ENCODE data around the gene EEF1A1.

Gene EEF1A1

DNA sequence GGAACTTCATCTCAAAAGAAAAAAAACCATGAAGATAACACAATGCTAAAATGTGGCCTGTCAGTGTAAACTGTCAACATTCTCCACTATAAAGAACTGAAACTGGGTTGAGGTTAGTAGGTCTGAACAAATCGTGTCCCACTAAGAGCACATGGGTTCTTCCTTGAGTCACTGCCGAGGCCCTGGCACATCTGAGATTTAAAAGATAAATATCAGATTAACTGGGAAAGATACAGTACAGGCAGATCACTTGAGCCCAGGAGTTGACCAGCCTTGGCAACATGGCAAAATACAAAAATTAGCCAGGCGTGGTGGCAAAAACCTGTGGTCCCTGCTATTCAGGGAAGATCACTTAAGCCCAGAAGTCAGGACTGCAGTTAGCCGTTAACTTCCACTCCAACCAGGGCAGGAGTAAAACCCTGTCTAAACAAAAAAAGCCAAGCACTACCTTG lies 5.6 kb downstream of the EEF1A1 start:
- Histone ChIP-seq H3K23ac (ENCODE audit: low read depth, low read length, poor library complexity) (no peak overlapping the region), H3K4me3 (ENCODE audit: low read length in 2 of 2) (no peak overlapping the region), H3K4me1 (ENCODE audit: control insufficient read depth in 2 of 2, insufficient read depth in 1 of 2, low read depth in 1 of 2, low read length in 2 of 2) (peaks cover 6 to 9% of the 10 kb centered on the region in 2 donors), H4K91ac (ENCODE audit: low read depth, low read length, poor library complexity) (no peak overlapping the region), H3K9ac (ENCODE audit: low read depth, low read length, poor library complexity) (no peak overlapping the region), H3K4ac (ENCODE audit: low read length) (no peak overlapping the region), H3K27ac (replicated peaks; ENCODE audit: low read length) (peak overlapping the region; percentile 13), H2BK12ac (ENCODE audit: low read length) (no peak overlapping the region), H2BK5ac (ENCODE audit: low read length) (no peak overlapping the region), H3K4me2 (ENCODE audit: insufficient read depth, low read length, poor library complexity, severe bottlenecking) (no peak overlapping the region), H2AFZ (ENCODE audit: low read length) (no peak overlapping the region), H2AK5ac (ENCODE audit: low read depth, low read length) (no peak overlapping the region), H3K9me3 (replicated peaks in 1 of 2; ENCODE audit: control insufficient read depth in 2 of 2, insufficient read depth in 1 of 2, low read depth in 1 of 2, low read length in 2 of 2) (no peaks in the 10 kb centered on the region), H2BK120ac (ENCODE audit: low read depth, low read length) (no peak overlapping the region), H2BK15ac (ENCODE audit: low read length) (no peak overlapping the region), H3K18ac (ENCODE audit: low read length) (no peak overlapping the region), H4K8ac (ENCODE audit: low read depth, low read length) (no peak overlapping the region), H3K27me3 (ENCODE audit: control insufficient read depth in 3 of 3, insufficient read depth in 3 of 3, low read depth in 1 of 3, low read length in 3 of 3) (no peaks in the 10 kb centered on the region), H3K79me1 (ENCODE audit: low read depth, low read length) (peaks cover 3% of the 10 kb centered on the region), H3K14ac (ENCODE audit: low read length) (no peak overlapping the region), H3K36me3 (replicated peaks in 1 of 2; ENCODE audit: control insufficient read depth in 2 of 2, insufficient read depth in 2 of 2, low read length in 2 of 2) (peaks cover 24 to 65% of the 10 kb centered on the region in 2 donors)
- WGBS, 2 donors (ENCODE audit: extremely low coverage in 2 of 2, insufficient read length in 2 of 2, insufficient replicate concordance in 1 of 2) = no CpG with 5 or more reads among the region's 4 CpGs
- DNase-seq (ENCODE audit: low spot score) = no peak

DNA sequence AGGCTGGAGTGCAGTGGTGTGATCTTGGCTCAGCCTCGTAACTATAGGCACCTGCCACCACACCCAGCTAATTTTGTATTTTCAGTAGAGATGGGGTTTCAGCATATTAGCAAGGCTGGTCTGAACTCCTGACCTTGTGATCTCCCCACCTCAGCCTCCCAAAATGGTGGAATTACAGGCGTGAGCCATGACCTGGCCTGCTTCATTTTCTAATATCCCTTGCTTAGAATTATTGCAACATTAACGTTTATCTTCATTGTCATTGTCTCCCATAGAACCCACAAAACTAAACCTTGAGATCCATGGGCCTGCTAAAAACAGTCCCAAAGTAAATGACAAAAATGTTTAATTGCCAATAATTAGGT lies 6.1 kb downstream of the EEF1A1 start:
- no peak for DNase-seq (ENCODE audit: low spot score)
- no peak overlapping the region for H3K27ac ChIP-seq (replicated peaks; ENCODE audit: low read length)
- H2AK5ac ChIP-seq (ENCODE audit: low read depth, low read length) = no peak overlapping the region

DNA sequence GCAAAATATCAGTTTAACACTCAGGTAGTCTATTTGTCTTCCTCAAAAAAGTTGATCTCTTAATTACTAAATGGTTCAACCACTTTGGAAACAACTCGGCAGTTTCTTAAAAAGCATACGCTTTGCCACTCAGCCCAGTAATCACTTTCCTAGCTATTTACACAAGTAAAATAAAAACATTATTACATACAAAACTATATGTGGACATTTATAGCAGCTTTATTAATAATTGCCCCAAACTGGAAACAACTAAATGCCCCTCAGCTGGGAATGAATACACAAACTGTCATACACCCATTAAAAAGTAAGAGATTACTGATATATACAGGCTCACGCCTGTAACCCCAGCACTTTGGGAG lies 7.4 kb downstream of the EEF1A1 start:
- Histone ChIP-seq H3K27ac (replicated peaks; ENCODE audit: low read length) (no peak overlapping the region), H3K18ac (ENCODE audit: low read length) (no peak overlapping the region)
- WGBS, 2 donors (ENCODE audit: extremely low coverage in 2 of 2, insufficient read length in 2 of 2, insufficient replicate concordance in 1 of 2) = no CpG with 5 or more reads among the region's 3 CpGs

More for the DNA sequence above, 6.1 kb downstream of the EEF1A1 start:
- H4K8ac ChIP-seq (ENCODE audit: low read depth, low read length) = no peak overlapping the region
- no peak overlapping the region for H3K4ac ChIP-seq (ENCODE audit: low read length)
- H3K27me3 ChIP-seq (ENCODE audit: control insufficient read depth in 3 of 3, insufficient read depth in 3 of 3, low read depth in 1 of 3, low read length in 3 of 3) = no peaks in the 10 kb centered on the region
- H2BK120ac ChIP-seq (ENCODE audit: low read depth, low read length) = no peak overlapping the region
- H3K4me3 ChIP-seq (ENCODE audit: low read length in 2 of 2) = no peak overlapping the region
- peaks cover 20 to 60% of the 10 kb centered on the region in 2 donors for H3K36me3 ChIP-seq (replicated peaks in 1 of 2; ENCODE audit: control insufficient read depth in 2 of 2, insufficient read depth in 2 of 2, low read length in 2 of 2)
- no peak overlapping the region for H2AFZ ChIP-seq (ENCODE audit: low read length)
- H3K9me3 ChIP-seq (replicated peaks in 1 of 2; ENCODE audit: control insufficient read depth in 2 of 2, insufficient read depth in 1 of 2, low read depth in 1 of 2, low read length in 2 of 2) = no peaks in the 10 kb centered on the region
- no peak overlapping the region for H2BK15ac ChIP-seq (ENCODE audit: low read length)
- peaks cover 2% of the 10 kb centered on the region for H3K79me1 ChIP-seq (ENCODE audit: low read depth, low read length)
- H3K4me1 ChIP-seq (ENCODE audit: control insufficient read depth in 2 of 2, insufficient read depth in 1 of 2, low read depth in 1 of 2, low read length in 2 of 2) = peaks cover 6 to 9% of the 10 kb centered on the region in 2 donors
- no peak overlapping the region for H3K14ac ChIP-seq (ENCODE audit: low read length)
- H2BK12ac ChIP-seq (ENCODE audit: low read length) = no peak overlapping the region
- no peak overlapping the region for H2BK5ac ChIP-seq (ENCODE audit: low read length)
- H3K23ac ChIP-seq (ENCODE audit: low read depth, low read length, poor library complexity) = no peak overlapping the region
- H4K91ac ChIP-seq (ENCODE audit: low read depth, low read length, poor library complexity) = no peak overlapping the region
- no peak overlapping the region for H3K18ac ChIP-seq (ENCODE audit: low read length)
- H3K9ac ChIP-seq (ENCODE audit: low read depth, low read length, poor library complexity) = no peak overlapping the region
- no peak overlapping the region for H3K4me2 ChIP-seq (ENCODE audit: insufficient read depth, low read length, poor library complexity, severe bottlenecking)
- no CpG with 5 or more reads among the region's 3 CpGs for WGBS, 2 donors (ENCODE audit: extremely low coverage in 2 of 2, insufficient read length in 2 of 2, insufficient replicate concordance in 1 of 2)

GRCh38 chr6:73511796-73512195 lies 9.0 kb downstream of the EEF1A1 start:
- Histone ChIP-seq H2BK5ac (ENCODE audit: low read length) (no peak overlapping the region), H3K9me3 (replicated peaks in 1 of 2; ENCODE audit: control insufficient read depth in 2 of 2, insufficient read depth in 1 of 2, low read depth in 1 of 2, low read length in 2 of 2) (no peaks in the 10 kb centered on the region), H3K36me3 (replicated peaks in 1 of 2; ENCODE audit: control insufficient read depth in 2 of 2, insufficient read depth in 2 of 2, low read length in 2 of 2) (peaks cover 5 to 33% of the 10 kb centered on the region in 2 donors), H2BK15ac (ENCODE audit: low read length) (no peak overlapping the region), H3K79me1 (ENCODE audit: low read depth, low read length) (no peaks in the 10 kb centered on the region), H2BK12ac (ENCODE audit: low read length) (no peak overlapping the region), H2AFZ (ENCODE audit: low read length) (no peak overlapping the region), H2AK5ac (ENCODE audit: low read depth, low read length) (no peak overlapping the region), H3K4ac (ENCODE audit: low read length) (no peak overlapping the region), H3K4me3 (ENCODE audit: low read length in 2 of 2) (no peak overlapping the region), H3K9ac (ENCODE audit: low read depth, low read length, poor library complexity) (no peak overlapping the region), H3K27me3 (ENCODE audit: control insufficient read depth in 3 of 3, insufficient read depth in 3 of 3, low read depth in 1 of 3, low read length in 3 of 3) (no peaks in the 10 kb centered on the region), H3K14ac (ENCODE audit: low read length) (no peak overlapping the region), H3K4me1 (ENCODE audit: control insufficient read depth in 2 of 2, insufficient read depth in 1 of 2, low read depth in 1 of 2, low read length in 2 of 2) (no peaks in the 10 kb centered on the region), H3K4me2 (ENCODE audit: insufficient read depth, low read length, poor library complexity, severe bottlenecking) (no peak overlapping the region), H3K27ac (replicated peaks; ENCODE audit: low read length) (no peak overlapping the region), H4K8ac (ENCODE audit: low read depth, low read length) (no peak overlapping the region), H3K23ac (ENCODE audit: low read depth, low read length, poor library complexity) (no peak overlapping the region), H3K18ac (ENCODE audit: low read length) (no peak overlapping the region), H4K91ac (ENCODE audit: low read depth, low read length, poor library complexity) (no peak overlapping the region), H2BK120ac (ENCODE audit: low read depth, low read length) (no peak overlapping the region)
- DNase-seq (ENCODE audit: low spot score) = no peak
- no CpG with 5 or more reads among the region's 7 CpGs for WGBS, 2 donors (ENCODE audit: extremely low coverage in 2 of 2, insufficient read length in 2 of 2, insufficient replicate concordance in 1 of 2)

More for the DNA sequence above, 7.4 kb downstream of the EEF1A1 start:
- Histone ChIP-seq H4K91ac (ENCODE audit: low read depth, low read length, poor library complexity) (no peak overlapping the region), H3K4me1 (ENCODE audit: control insufficient read depth in 2 of 2, insufficient read depth in 1 of 2, low read depth in 1 of 2, low read length in 2 of 2) (peaks cover 3 to 6% of the 10 kb centered on the region in 2 donors), H2BK5ac (ENCODE audit: low read length) (no peak overlapping the region), H2BK12ac (ENCODE audit: low read length) (no peak overlapping the region), H3K9me3 (replicated peaks in 1 of 2; ENCODE audit: control insufficient read depth in 2 of 2, insufficient read depth in 1 of 2, low read depth in 1 of 2, low read length in 2 of 2) (no peaks in the 10 kb centered on the region), H2BK120ac (ENCODE audit: low read depth, low read length) (no peak overlapping the region), H2BK15ac (ENCODE audit: low read length) (no peak overlapping the region), H3K27me3 (ENCODE audit: control insufficient read depth in 3 of 3, insufficient read depth in 3 of 3, low read depth in 1 of 3, low read length in 3 of 3) (no peaks in the 10 kb centered on the region), H3K4me2 (ENCODE audit: insufficient read depth, low read length, poor library complexity, severe bottlenecking) (no peak overlapping the region), H3K14ac (ENCODE audit: low read length) (no peak overlapping the region), H2AFZ (ENCODE audit: low read length) (no peak overlapping the region), H3K4ac (ENCODE audit: low read length) (no peak overlapping the region), H3K36me3 (replicated peaks in 1 of 2; ENCODE audit: control insufficient read depth in 2 of 2, insufficient read depth in 2 of 2, low read length in 2 of 2) (peaks cover 13 to 48% of the 10 kb centered on the region in 2 donors), H2AK5ac (ENCODE audit: low read depth, low read length) (no peak overlapping the region), H3K79me1 (ENCODE audit: low read depth, low read length) (peaks cover under 1% of the 10 kb centered on the region), H3K9ac (ENCODE audit: low read depth, low read length, poor library complexity) (no peak overlapping the region), H3K4me3 (ENCODE audit: low read length in 2 of 2) (no peak overlapping the region), H4K8ac (ENCODE audit: low read depth, low read length) (no peak overlapping the region), H3K23ac (ENCODE audit: low read depth, low read length, poor library complexity) (no peak overlapping the region)
- no peak for DNase-seq (ENCODE audit: low spot score)

Data from neuronal stem cell (in vitro differentiated cells).